WI38 (cell line): ENCODE results near the gene SNAPIN.

Experiments
- H3K4me3 ChIP-seq: 2 replicates; pipeline ENCODE4 v1.5.1; 2011; ENCODE audit warnings: low read depth, mild to moderate bottlenecking, control low read depth, low read length
- TF ChIP-seq, protein P1 (sequence below): IDR thresholded peaks from 2 replicates; pipeline ENCODE4 v1.5.1; 2012; ENCODE audit warnings: low read depth, mild to moderate bottlenecking, control low read depth, low read length

SNAPIN gene

DNA sequence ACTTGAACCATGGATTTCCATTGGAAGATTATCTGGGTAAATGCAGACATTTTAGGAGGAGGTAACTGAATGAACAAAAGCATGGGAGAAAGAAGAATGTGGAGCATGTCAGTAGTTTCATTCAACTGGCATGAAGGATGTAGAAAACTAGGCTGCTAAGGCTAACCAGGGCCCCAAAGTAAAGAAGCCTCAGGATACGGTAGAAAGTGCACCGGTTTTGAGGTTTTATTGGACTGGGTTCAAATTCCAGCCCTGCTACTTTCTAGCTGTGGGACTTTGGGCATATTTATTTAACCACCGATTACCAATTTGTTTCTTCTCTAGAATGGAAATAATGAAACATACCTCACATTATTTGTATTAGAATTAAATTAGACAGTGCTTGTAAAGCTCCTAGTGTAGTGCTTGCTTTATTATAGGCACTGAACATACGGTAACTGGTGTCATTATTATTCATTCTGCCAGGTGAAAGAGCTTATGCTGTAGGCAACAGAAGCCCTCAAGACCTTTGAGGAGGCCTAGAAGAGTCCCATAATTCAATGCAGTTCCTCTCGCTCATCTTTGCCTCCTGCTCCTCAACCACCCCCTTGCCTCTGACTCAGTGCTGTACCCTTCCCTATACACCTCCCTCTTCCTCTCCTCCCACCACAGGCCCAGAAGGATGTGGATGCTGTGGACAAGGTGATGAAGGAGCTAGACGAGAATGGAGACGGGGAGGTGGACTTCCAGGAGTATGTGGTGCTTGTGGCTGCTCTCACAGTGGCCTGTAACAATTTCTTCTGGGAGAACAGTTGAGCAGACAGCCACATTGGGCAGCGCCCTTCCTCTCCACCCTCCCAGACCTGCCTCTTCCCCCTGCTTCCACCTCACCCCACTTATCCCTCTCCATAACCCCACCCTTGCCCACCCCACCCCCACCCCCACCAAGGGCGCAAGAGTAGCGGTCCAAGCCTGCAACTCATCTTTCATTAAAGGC, 27.2 kb upstream of the SNAPIN start:
- TF ChIP-seq, protein P1, sequence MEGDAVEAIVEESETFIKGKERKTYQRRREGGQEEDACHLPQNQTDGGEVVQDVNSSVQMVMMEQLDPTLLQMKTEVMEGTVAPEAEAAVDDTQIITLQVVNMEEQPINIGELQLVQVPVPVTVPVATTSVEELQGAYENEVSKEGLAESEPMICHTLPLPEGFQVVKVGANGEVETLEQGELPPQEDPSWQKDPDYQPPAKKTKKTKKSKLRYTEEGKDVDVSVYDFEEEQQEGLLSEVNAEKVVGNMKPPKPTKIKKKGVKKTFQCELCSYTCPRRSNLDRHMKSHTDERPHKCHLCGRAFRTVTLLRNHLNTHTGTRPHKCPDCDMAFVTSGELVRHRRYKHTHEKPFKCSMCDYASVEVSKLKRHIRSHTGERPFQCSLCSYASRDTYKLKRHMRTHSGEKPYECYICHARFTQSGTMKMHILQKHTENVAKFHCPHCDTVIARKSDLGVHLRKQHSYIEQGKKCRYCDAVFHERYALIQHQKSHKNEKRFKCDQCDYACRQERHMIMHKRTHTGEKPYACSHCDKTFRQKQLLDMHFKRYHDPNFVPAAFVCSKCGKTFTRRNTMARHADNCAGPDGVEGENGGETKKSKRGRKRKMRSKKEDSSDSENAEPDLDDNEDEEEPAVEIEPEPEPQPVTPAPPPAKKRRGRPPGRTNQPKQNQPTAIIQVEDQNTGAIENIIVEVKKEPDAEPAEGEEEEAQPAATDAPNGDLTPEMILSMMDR, result no peak
- H3K4me3 ChIP-seq, result no peak overlapping the region

DNA sequence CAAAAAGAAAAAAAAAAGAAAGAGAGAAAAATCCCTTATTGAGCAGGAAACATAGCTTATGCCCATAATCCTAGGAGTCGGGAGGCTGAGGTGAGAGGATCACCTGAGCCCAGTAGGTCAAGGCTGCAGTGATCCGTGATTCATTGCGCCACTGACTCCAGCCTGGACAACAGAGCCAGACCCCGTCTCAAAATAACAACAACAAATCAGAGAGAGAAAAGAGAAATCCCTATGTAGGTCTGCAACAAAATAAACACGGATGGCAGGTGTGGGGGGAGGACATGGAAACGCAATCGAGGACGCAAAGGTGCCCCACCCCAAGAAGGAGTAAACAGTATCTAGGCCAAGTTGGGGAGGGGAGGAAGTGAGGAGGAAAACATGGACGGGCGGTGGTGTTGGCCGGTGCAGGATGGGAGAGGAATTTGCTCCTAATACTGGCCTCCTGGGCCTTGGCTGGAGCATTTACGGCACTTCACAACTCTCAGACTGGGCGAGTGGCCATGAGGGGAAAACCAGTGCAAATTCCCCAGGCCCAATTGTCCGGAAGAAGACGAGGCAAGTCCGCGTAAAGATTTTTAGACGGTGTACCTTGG, 25.2 kb upstream of the SNAPIN start:
- no peak overlapping the region; the same call in 1 of the 2 replicates for H3K4me3 ChIP-seq
- TF ChIP-seq, protein P1, result no peak

DNA sequence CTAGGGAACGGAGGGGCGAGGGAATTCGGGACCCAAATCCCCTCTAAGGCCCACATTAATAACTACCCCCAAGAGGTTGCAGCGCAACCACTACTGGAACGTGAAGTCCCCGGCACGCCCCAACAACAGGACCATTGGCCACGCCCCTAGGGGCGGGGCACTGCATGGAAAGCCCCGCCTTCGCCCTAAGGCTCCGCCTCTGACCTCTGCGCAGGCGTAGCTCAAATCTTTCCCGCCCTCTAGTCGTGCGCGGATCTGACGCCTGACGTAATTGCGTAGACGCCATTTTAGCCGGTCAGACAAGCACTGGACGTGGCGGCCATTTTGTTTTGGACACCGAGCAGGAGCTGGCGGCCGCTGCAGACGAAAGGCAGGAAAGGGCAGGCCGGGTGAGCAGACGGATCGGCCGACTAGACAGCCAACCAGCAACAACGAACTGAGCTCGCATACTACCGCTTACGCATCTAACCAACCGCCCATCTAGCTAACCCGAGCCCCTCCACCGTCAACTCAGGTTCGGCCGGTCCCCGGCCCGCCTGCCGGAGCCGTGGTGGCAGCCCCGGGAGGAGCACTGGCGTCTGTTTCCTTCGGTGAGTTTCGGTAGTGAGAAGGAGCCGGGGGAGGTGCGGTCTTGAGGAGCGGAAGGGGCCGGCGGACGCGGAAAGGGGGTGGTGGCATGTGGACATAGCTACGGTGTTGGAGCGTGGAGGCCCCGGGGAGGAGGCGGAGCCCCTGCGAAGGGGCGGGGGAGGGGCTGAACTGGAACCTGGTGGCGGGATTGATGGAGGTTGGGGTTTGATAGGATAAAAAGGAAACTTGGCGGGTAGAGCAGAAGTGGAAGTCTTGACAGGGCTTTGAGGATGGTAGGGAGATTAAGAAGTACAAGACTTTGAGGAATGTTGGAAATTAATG, 24.5 kb upstream of the SNAPIN start, which contains the start of gene CHTOP:
Gene CHTOP, plus strand, starts transcription at position 313 of the 912 bp plus-strand sequence. CDS start 2,523 bp downstream, outside the sequence.
- TF ChIP-seq, protein P1, result no peak
- H3K4me3 ChIP-seq, result peak within 1 kb of the TSS; percentile 94

DNA sequence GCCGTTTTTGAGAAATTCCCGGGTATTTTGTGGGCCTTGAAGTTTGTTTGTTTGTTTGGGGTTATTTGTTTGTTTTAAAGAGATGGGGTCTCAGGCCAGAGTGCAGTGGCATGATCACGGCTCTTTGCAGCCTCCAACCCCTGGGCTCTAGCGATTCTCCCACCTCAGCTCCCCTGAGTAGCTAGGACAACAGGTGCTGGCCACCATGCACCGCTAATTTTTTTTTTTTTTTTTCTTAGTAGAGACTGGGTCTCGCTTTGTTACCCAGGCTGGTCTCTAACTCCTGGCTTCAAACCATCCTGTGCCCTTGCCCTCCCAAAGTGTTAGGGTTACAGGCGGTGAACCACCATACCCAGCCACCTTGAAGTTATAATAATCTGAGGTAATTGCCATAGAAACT, 22.6 kb upstream of the SNAPIN start:
- H3K4me3 ChIP-seq, result no peak overlapping the region
- TF ChIP-seq, protein P1, result no peak

DNA sequence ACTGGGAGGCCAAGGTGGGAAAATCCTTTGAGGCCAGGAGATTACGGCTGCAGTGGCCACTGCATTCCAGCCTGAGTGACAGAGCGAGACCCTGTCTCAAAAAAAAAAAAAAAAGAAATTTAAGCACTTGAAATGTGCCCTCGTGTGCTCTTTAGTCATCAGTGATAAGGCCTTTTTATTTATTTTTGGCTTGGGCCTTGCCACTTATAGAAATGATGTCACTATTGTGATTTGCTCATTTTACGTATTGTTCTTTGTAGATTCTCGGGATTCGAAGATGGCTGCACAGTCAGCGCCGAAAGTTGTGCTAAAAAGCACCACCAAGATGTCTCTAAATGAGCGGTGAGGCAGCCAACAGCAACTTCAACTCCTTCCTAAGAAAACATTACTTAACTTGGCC, 22.2 kb upstream of the SNAPIN start:
- TF ChIP-seq, protein P1, result no peak

DNA sequence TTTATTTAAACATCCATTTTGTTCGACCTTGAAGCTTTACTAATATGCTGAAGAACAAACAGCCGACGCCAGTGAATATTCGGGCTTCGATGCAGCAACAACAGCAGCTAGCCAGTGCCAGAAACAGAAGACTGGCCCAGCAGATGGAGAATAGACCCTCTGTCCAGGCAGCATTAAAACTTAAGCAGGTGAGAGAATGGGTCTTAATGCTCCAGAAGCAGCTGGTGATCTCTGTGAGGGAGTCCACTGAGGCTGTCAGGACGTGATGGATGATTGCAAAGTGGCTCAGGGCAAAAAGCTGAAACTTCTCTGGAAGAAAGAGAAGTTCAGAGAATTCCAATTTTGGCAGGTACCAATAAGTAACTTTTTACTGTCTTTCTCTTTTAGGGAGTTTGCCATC, 20.2 kb upstream of the SNAPIN start:
- TF ChIP-seq, protein P1, result no peak
- H3K4me3 ChIP-seq, result no peak overlapping the region

More for the DNA sequence above, 22.2 kb upstream of the SNAPIN start:
- no peak overlapping the region for H3K4me3 ChIP-seq
